Lower lobe of right lung (tissue), 2 donors: ENCODE data around the gene TMEM8B. TPM values are rescaled to one million over a fixed set of nuclear protein-coding genes. Genes with fewer than 3 reads are reported as not detected.

Experiments
- ATAC-seq, 2 donors: fragments of 200-7000 bp; cut with Tn5 transposase; one replicate each; pipeline ENCODE4 v1.9.1; 2020 to 2022; ENCODE audit warnings: mild to moderate bottlenecking in 2 of 2, moderate library complexity in 2 of 2
- DNase-seq: peaks from one replicate; pipeline ENCODE4 v3.0.0-alpha.2; 2020
- H3K27ac ChIP-seq: fragments of 200-600 bp; one replicate; pipeline ENCODE4 v1.8.0; 2022
- H3K27me3 ChIP-seq: fragments of 200-600 bp; one replicate; pipeline ENCODE4 v1.8.0; 2022; ENCODE audit warnings: low read depth
- H3K36me3 ChIP-seq: fragments of 200-600 bp; one replicate; pipeline ENCODE4 v1.8.0; 2022; ENCODE audit warnings: mild to moderate bottlenecking
- H3K4me1 ChIP-seq: fragments of 200-600 bp; one replicate; pipeline ENCODE4 v1.8.0; 2022
- H3K4me3 ChIP-seq: fragments of 200-600 bp; one replicate; pipeline ENCODE4 v1.8.0; 2022; ENCODE audit warnings: mild to moderate bottlenecking
- H3K9me3 ChIP-seq: fragments of 200-600 bp; one replicate; pipeline ENCODE4 v1.8.0; 2022
- CTCF ChIP-seq: fragments of 200-600 bp; IDR thresholded peaks from one replicate; pipeline ENCODE4 v1.8.0; 2022; ENCODE audit warnings: antibody characterized with exemption, mild to moderate bottlenecking
- intact Hi-C: fragments of 100-400 bp; cut with DNase I; formaldehyde crosslinking; loops from one replicate; pipeline ENCODE4 v1.11.0; 2022
- total RNA-seq: library from RNA; stranded (reverse); fragmentation: NEBNext Ultra II Directional; extraction: Animal tissue kit (Norgen Biotek cat#: 25700); gene quantifications from one replicate; pipeline ENCODE4 v1.2.1, GENCODE V29; 2021
- donor health status: DM: no; HTN: yes; CAD: no; lungs with severe emphysema.

The TMEM8B gene
- total RNA-seq, 1 donor from 2014 or later = 12.6 TPM

GRCh38 chr9:35842020-35842745, 13.2 kb downstream of the TMEM8B start:
- no peak for TF ChIP-seq CTCF
- intact Hi-C loops = no loop called here
- ATAC-seq (no peak), DNase-seq (no peak)
- H3K9me3 ChIP-seq = no peaks in the 10 kb centered on the region
- peaks cover 24% of the 10 kb centered on the region for H3K4me1 ChIP-seq
- no peaks in the 10 kb centered on the region for H3K27me3 ChIP-seq
- H3K4me3 ChIP-seq = no peak overlapping the region
- no peaks in the 10 kb centered on the region for H3K36me3 ChIP-seq
- no peak overlapping the region for H3K27ac ChIP-seq

GRCh38 chr9:35842795-35843194, 13.8 kb downstream of the TMEM8B start:
- H3K4me1 ChIP-seq = peaks cover 26% of the 10 kb centered on the region
- TF ChIP-seq CTCF = no peak

GRCh38 chr9:35844628-35845270, 15.7 kb downstream of the TMEM8B start:
- no peak for DNase-seq
- intact Hi-C loops = no loop called here
- no peaks in the 10 kb centered on the region for H3K36me3 ChIP-seq
- H3K27ac ChIP-seq = peak overlapping the region; percentile 60
- peaks cover 28% of the 10 kb centered on the region for H3K4me1 ChIP-seq
- ATAC-seq = peak; percentile 85 to 86
- no peak for TF ChIP-seq CTCF
- no peak overlapping the region for H3K4me3 ChIP-seq
- H3K27me3 ChIP-seq = no peaks in the 10 kb centered on the region
- no peaks in the 10 kb centered on the region for H3K9me3 ChIP-seq

More at GRCh38 chr9:35842795-35843194, 13.8 kb downstream of the TMEM8B start:
- Histone ChIP-seq H3K27ac (no peak overlapping the region), H3K9me3 (no peaks in the 10 kb centered on the region), H3K36me3 (no peaks in the 10 kb centered on the region), H3K27me3 (no peaks in the 10 kb centered on the region), H3K4me3 (no peak overlapping the region)
- ATAC-seq (no peak), DNase-seq (no peak)
- intact Hi-C loops = no loop called here

- H3K4me3 ChIP-seq = peak overlapping the region; percentile 12
- no peaks in the 10 kb centered on the region for H3K9me3 ChIP-seq
- no peaks in the 10 kb centered on the region for H3K27me3 ChIP-seq
- no peak for TF ChIP-seq CTCF
- H3K27ac ChIP-seq = peak overlapping the region; percentile 60
- ATAC-seq (peak; percentile 55 to 62), DNase-seq (no peak)
- peaks cover 28% of the 10 kb centered on the region for H3K4me1 ChIP-seq
- intact Hi-C loops = no loop called here
- H3K36me3 ChIP-seq = no peaks in the 10 kb centered on the region
These were observed 17.1 kb downstream of the TMEM8B start for GRCh38 chr9:35845824-35846771.

GRCh38 chr9:35847792-35848572, 19.0 kb downstream of the TMEM8B start:
- Histone ChIP-seq H3K27ac (no peak overlapping the region), H3K27me3 (no peaks in the 10 kb centered on the region), H3K36me3 (no peaks in the 10 kb centered on the region), H3K9me3 (no peaks in the 10 kb centered on the region), H3K4me3 (no peak overlapping the region), H3K4me1 (peaks cover 28% of the 10 kb centered on the region)
- no peak for DNase-seq
- TF ChIP-seq CTCF = no peak
- intact Hi-C loops = no loop called here
- ATAC-seq = no peak
